Measurements from ENCODE around the gene PPOX. TPM values are rescaled to one million over a fixed set of nuclear protein-coding genes. Genes with fewer than 3 reads are reported as not detected.

PPOX gene
- total RNA-seq, 6 donors from 2014 or later: 19.5 to 48.2 (median 26.6) TPM

GRCh38 chr1:161176468-161177111 is 10.4 kb downstream of the PPOX start:
- no peaks in the 10 kb centered on the region for H3K9me3 ChIP-seq
- peaks cover 20 to 44% (median 31%) of the 10 kb centered on the region in 4 donors for H3K36me3 ChIP-seq
- DNase-seq: no peak
- peak overlapping the region; percentile 39 to 77 (median 64) for H3K4me3 ChIP-seq
- peaks cover 19 to 29% (median 24%) of the 10 kb centered on the region in 4 donors for H3K4me1 ChIP-seq
- TF ChIP-seq EP300 (IDR thresholded peaks at IDR 0.05) (no peak), POLR2A (IDR thresholded peaks at IDR 0.05) (no peak), CTCF (IDR thresholded peaks at IDR 0.05) (no peak), POLR2AphosphoS5 (IDR thresholded peaks at IDR 0.05) (no peak)
- 23 to 28% methylated on average over 11 to 17 of the region's 17 CpGs for WGBS, 2 donors
- H3K27me3 ChIP-seq: no peaks in the 10 kb centered on the region
- peak overlapping the region; percentile 83 to 94 (median 93) for H3K27ac ChIP-seq
- peak; percentile 5 to 44 for ATAC-seq (ENCODE audit: low FRiP score in 2 of 2)

- H3K27me3 ChIP-seq: no peaks in the 10 kb centered on the region
- peak; percentile 96 to 99 for ATAC-seq (ENCODE audit: low FRiP score in 2 of 2)
- DNase-seq: peak; percentile 90 to 100
- H3K4me1 ChIP-seq: peaks cover 19 to 29% (median 24%) of the 10 kb centered on the region in 4 donors
- peak within 1 kb of the TSS; percentile 39 to 77 (median 64) for H3K4me3 ChIP-seq
- peak in 2 of 6 experiments; percentile 12 to 21 for TF ChIP-seq CTCF (IDR thresholded peaks at IDR 0.05)
- peak in 1 of 4 donors; percentile 7 for TF ChIP-seq EP300 (IDR thresholded peaks at IDR 0.05)
- TF ChIP-seq POLR2AphosphoS5 (IDR thresholded peaks at IDR 0.05): peak; percentile 88 to 92
- TF ChIP-seq POLR2A (IDR thresholded peaks at IDR 0.05): peak in 2 of 4 donors; percentile 54 to 84
- peak within 1 kb of the TSS; percentile 83 to 94 (median 93) for H3K27ac ChIP-seq
- 5 to 12% methylated on average over 20 to 44 of the region's 50 CpGs for WGBS, 2 donors
- H3K9me3 ChIP-seq: no peaks in the 10 kb centered on the region
- H3K36me3 ChIP-seq: peaks cover 12 to 36% (median 25%) of the 10 kb centered on the region in 4 donors
These were observed 11.1 kb downstream of the PPOX start, which contains the start of gene B4GALT3 for GRCh38 chr1:161177112-161177935. TSS of gene B4GALT3 (minus strand) at chr1:161177507. CDS start at chr1:161176060, 1,447 bp downstream.

- 61 to 65% methylated on average over 9 of the region's 9 CpGs for WGBS, 2 donors
- Histone ChIP-seq H3K36me3 (peaks cover 11 to 31% (median 20%) of the 10 kb centered on the region in 4 donors), H3K4me1 (peaks cover 19 to 24% (median 24%) of the 10 kb centered on the region in 4 donors), H3K4me3 (peak overlapping the region in 3 of 4 donors; percentile 64 to 77 (median 65)), H3K9me3 (no peaks in the 10 kb centered on the region), H3K27ac (peak overlapping the region; percentile 83 to 94 (median 93)), H3K27me3 (no peaks in the 10 kb centered on the region)
- no peak for TF ChIP-seq EP300 (IDR thresholded peaks at IDR 0.05)
- no peak for TF ChIP-seq CTCF (IDR thresholded peaks at IDR 0.05)
- TF ChIP-seq POLR2A (IDR thresholded peaks at IDR 0.05): no peak
- no peak for TF ChIP-seq POLR2AphosphoS5 (IDR thresholded peaks at IDR 0.05)
- ATAC-seq (ENCODE audit: low FRiP score in 2 of 2): no peak
- no peak for DNase-seq
These were observed 11.7 kb downstream of the PPOX start for GRCh38 chr1:161177936-161178244.

- ATAC-seq (ENCODE audit: low FRiP score in 2 of 2) (no peak), DNase-seq (no peak)
- Histone ChIP-seq H3K4me1 (peaks cover 25 to 36% (median 29%) of the 10 kb centered on the region in 4 donors), H3K9me3 (no peaks in the 10 kb centered on the region), H3K4me3 (no peak overlapping the region), H3K27me3 (no peaks in the 10 kb centered on the region), H3K36me3 (peaks cover 0 to 14% (median 7%) of the 10 kb centered on the region in 4 donors), H3K27ac (no peak overlapping the region)
- TF ChIP-seq POLR2A (IDR thresholded peaks at IDR 0.05) (no peak), POLR2AphosphoS5 (IDR thresholded peaks at IDR 0.05) (no peak), CTCF (IDR thresholded peaks at IDR 0.05) (no peak), EP300 (IDR thresholded peaks at IDR 0.05) (no peak)
- 77 to 92% methylated on average over 3 of the region's 3 CpGs for WGBS, 2 donors
These were observed 13.5 kb downstream of the PPOX start for GRCh38 chr1:161179698-161180097.

Data from upper lobe of left lung (tissue), 6 donors.